Measurements from ENCODE around the gene IPO11.

The IPO11 gene

GRCh38 chr5:62412549-62413329, at the start of gene IPO11:
IPO11 (plus strand) TSS chr5:62412763; CDS start chr5:62437280, 24,517 bp downstream.
- DNase-seq, result peak; percentile 99

DNA sequence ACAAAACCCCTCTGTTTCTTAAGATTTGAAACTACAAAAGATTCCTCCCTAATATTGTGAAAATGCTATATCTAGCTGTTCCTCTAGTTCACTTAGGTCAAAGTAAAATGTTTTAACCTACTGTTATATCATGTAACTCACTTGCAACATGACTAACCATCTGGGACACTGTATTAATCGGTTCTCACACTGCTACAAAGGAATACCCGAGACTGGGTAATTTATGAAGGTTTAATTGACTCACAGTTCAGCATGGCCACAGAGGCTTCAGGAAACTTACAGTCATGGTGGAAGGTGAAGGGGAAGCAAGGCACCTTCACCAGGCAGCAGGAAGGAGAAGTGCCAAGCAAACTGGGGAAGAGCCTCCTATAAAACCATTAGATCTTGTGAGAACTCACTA, 43.5 kb upstream of the IPO11 start:
- DNase-seq, result no peak

GRCh38 chr5:62371409-62371808, 41.2 kb upstream of the IPO11 start:
- DNase-seq, result no peak

- no peak for DNase-seq
Measured at GRCh38 chr5:62372600-62372999, 40.0 kb upstream of the IPO11 start.

DNA sequence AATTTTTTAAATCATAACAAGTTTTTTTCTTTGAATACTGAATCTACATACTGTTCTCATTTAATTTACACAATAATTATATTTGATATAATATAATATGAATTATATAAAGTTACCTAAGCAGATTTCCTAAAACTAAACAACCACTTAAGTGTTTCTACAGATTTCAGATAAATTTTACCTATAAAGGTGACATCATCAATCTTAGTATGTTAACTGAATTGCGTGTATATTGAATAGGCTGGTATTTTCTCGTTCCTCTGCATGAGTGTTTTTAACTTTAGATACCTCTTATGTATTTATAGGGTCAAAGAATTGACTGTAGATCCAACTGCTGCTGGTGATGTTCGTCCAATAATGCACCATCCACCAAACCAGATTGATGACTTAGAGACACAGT, 39.2 kb upstream of the IPO11 start:
- DNase-seq, result no peak

- no peak for DNase-seq
Measured at GRCh38 chr5:62374090-62374489, 38.5 kb upstream of the IPO11 start.

DNA sequence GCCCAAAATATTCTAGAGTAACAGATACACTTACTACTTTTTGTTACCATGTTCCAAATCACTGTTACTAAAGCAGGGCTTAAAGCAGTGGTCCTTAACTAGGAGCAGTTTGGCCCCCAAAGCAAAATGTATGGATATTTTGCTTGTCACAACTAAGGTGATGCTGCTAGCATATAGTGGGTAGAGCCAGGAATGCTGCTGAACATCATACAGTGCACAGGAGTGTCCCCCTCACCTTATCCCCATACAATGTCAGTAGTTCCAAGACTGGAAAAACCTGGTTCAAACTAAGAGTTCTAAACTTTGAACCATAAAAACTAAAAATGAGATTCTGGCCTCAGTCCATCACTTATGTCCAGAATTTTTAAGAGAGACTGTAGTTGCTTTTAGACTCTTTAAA, 36.9 kb upstream of the IPO11 start:
- DNase-seq, result no peak

DNA sequence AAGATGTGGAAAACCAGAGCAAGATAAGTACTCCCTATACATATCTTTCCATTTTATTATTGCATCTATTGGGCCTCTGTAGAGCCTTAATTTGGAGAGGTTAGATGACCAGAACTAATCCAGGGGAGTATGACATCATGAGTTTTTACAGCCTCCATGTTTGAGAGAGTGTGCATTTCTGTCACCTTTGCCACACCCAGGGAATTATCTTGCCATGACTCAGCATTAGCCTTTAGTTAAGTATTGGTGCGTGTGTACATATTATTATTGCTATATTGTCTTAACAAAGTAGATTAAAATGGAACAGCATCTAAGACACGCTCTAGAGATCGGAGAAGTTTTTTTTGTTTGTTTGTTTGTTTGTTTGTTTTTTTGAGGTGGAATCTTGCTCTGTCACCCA, 36.5 kb upstream of the IPO11 start:
- no peak for DNase-seq

DNA sequence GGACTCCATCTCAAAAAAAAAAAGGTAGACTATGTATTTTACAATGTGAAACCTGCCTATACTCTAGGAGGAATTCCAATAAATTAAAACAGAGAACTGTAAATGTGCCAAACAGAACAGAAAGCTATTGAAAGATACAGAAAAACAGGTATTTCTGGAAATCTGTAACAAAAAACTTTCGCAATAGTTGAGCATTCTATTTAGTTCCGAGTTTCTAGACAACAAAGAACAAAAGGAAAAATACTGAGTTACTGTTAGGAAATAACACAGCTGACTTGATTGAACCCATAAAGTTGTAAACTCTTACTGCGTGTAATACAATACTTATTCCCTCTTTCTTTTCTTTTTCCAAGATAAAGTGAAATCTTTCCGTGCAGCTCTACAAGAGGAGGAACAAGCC, 27.4 kb upstream of the IPO11 start:
- DNase-seq, result no peak

DNA sequence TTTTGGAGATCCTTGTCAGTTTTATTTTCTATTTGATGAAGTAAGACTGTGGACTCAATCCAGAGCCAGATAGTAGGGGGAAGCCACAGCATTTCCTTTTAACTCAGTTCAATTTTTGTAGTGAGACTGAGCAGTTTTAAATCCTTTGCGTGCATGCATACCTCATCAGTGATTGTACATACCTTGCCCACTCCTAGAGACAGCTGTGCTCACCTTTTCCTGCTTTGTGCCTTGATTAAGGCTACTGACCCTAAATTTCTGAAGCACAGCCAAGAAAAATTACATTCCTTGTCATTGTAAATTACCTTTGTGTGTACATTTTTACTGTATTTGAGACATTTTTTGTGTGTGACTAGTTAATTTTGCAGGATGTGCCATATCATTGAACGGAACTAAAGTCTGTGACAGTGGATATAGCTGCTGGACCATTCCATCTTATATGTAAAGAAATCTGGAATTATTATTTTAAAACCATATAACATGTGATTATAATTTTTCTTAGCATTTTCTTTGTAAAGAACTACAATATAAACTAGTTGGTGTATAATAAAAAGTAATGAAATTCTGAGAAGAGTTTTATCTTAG, 26.7 kb upstream of the IPO11 start:
- no peak for DNase-seq

DNA sequence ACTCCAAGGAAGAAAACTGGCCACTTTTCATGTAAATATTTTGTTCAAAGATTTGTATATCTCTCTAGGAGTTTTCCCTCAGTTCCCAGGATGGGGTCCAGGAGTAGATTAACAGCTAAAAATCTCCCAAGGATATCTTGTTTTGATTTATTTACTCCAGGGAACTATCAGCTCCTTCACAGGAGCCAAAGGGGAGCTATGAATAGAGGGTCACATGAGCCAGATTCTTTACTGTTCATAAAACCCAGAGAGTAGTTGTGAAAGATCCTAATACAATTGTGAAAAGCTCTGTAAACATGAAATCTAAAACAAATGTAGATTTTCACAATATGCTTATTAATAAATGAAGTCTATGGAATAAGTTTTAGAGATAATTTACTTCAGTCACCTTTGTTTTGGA, 25.7 kb upstream of the IPO11 start:
- DNase-seq, result no peak

DNA sequence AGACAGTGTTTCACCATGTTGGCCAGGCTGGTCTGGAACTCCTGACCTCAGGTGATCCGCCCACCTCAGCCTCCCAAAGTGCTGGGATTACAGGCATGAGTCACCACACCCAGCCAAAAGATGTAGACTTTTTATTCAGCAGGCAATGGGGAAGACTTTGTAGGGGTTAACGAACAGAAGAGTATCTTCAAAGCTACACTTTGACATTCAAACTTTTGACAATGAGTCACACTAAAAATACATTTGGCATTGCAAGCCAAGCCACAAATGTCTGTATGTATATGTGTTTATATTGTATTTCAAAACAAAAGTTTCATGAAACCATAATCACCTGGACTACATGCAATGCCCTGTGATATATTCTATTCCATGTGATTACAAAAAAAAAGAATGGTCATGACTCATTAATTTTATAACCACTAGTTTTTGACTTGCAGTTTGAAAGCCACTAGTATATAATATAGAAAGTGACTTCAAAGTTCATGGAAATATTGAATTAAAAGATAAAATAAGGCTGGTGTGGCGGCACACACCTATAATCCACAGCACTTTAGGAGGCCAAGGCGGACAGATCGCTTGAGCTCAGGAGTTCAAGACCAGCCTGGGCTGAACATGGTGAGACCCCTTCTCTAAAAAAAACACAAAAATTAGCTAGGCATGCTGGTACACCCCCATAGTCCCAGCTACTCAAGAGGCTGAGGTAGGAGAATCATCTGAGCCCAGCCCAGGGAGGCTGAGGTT, 17.2 kb upstream of the IPO11 start:
- no peak for DNase-seq

DNA sequence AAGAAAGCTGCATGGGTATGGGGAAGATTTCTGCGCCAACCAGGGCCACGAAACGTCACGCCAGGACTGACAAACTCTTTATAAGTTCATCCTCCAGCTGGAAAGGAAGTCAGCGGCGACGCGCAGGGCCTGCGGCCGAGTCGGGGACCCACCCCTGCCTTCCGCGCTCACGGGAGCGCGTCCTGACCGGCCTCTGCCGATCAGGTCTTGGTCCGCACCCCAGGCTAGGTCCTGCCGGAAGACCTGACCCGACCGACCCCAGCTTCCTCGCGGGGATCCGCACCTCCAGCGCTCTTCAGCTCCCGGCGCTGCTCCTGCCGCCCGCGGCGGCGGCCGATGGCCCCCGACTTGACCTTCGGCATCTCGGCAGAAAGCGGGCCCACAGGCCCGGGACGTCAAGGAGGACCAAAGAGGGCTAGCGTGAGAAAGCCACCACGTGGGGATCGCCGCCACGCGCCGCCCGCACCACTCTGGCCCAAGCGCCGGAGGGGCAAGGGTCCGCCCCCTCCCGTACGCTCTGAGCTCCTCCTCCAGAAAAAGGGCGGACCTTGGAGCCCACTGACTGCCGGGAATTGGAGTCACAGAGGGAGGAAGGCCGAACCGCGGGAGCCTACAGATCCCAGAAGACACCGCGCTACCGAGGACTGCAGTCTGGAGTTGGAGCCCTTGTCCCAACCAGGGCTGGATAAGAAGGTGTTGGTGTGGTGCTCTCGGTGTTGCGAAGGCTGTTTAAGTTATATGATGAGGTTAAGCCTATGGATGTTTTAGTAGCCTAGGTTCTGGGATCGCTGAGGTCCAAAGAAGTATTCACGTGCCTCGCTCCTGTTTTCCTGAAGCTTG, 8.9 kb upstream of the IPO11 start, which contains the start of gene DIMT1:
DIMT1 (minus strand) TSS at position 495 of the 840 bp plus-strand sequence; CDS start at position 362, 133 bp downstream.
- peak; percentile 91 to 93 for DNase-seq

GRCh38 chr5:62413711-62414110, 1.1 kb downstream of the IPO11 start:
- no peak for DNase-seq

DNA sequence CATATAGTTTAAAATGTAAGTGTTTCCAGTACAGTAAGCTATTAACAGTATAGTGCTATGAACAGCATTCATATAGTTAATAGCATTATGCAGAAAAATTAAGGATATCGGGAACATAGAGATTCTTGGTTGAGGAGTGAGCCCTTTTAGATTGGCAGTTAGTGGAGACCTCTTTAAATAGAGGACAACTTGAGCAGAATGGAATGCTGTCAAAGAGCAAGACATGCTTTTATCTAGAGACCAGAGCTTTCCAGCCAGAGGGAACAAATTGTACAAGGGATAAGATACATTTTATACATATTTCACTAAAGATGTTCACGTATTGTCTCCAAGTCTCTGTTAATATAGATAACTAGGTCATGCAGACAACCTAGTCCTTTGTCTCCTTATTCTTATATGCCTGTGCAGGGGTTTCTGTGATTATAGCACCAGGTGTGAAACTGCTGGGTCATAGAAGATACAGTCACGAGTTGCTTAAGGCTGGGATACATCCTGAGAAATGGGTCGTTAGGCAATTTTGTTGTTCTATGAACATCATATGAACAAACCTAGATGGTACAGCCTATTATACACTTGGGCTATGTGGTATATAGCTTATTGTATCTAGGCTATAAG, 6.0 kb downstream of the IPO11 start:
- DNase-seq, result no peak

DNA sequence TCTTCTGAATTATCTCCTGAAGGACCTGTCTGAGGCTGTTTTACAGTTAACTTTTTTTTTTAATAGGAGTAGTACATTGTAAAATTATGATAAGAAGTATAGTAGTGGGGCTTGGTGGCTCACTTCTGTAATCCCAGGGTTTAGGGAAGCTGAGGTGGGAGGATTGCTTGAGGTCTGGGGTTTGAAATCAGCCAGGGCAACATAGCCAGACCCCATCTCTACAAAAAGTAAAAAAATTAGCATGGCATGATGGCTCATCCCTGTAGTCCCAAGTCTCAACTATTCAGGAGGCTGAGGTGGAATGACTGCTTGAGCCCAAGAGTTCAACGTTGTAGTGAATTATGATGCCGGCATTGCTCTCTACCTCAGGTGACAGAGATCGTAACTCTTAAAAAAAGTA, 7.0 kb downstream of the IPO11 start:
- DNase-seq, result no peak

GRCh38 chr5:62421414-62421813, 8.9 kb downstream of the IPO11 start:
- no peak for DNase-seq

GRCh38 chr5:62424763-62425162, 12.2 kb downstream of the IPO11 start:
- no peak for DNase-seq

GRCh38 chr5:62431735-62432620, 19.4 kb downstream of the IPO11 start:
- DNase-seq, result no peak

DNA sequence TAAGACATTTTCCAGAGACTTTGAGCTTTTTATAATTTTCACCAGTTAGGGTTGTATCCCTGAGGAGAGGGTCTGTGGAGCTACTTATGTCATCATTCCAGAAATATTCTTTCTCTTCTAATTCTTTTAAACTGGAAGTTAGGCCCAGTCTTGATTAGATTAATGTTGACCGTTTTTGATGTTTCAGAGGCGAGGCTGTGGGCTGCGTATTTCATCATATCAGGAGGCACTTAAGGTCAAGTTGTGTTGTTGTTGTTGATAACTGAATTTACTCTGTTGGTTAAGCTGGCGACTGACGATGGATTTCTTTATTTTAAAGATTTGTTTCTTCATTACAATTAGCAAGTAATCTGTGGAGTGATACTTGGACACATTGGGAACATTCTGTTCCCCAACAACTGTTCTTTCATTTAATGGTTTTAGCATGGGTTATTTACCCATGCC, 20.1 kb downstream of the IPO11 start:
- no peak for DNase-seq

DNA sequence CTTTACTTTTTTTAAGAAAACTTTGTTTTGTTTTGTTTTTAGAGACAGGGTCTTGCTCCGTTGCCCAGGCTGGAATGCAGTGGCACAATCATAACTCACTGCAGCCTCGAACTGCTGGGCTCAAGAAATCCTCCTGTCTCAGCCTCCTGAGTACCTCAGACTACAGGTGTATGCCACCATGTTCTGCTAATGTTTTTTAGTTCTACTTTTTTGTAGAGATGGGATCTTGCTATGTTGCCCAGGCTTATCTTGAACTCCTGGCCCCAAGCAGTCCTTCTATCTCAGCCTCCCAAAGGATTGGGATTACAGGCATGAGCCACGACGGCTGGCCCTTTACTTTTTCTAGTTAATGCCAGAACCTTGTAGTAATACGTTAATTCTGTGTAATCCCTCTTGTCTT, 36.0 kb downstream of the IPO11 start:
- DNase-seq, result no peak
